Smooth muscle cell (in vitro differentiated cells): ENCODE measurements around the gene LCA5. TPM values are rescaled to one million over a fixed set of nuclear protein-coding genes. Genes with fewer than 3 reads are reported as not detected.
A peak's percentile ranks its signal among the peaks of the same experiment; 100 is the strongest.

Source experiments
- DNase-seq: peaks from one replicate; lab custom pipeline; 2025; ENCODE audit not compliant: unreplicated experiment; lab: John Stamatoyannopoulos, UW
- H2AFZ ChIP-seq: fragments of 200-600 bp; sonication (generic); 2 replicates; pipeline ENCODE4 v1.6.0; 2016; ENCODE audit warnings: antibody characterized with exemption, low read depth, mild to moderate bottlenecking
- H3F3A ChIP-seq: fragments of 200-600 bp; sonication (generic); 2 replicates; pipeline ENCODE4 v1.6.0; 2017; ENCODE audit warnings: antibody characterized with exemption, low read depth
- H3K27ac ChIP-seq: fragments of 200-600 bp; sonication (generic); 2 replicates; pipeline ENCODE4 v1.5.1; 2016; ENCODE audit warnings: low read depth, mild to moderate bottlenecking
- H3K27me3 ChIP-seq: fragments of 200-600 bp; sonication (generic); 2 replicates; pipeline ENCODE4 v1.6.1; 2016; ENCODE audit warnings: low read depth, mild to moderate bottlenecking
- H3K36me3 ChIP-seq: fragments of 200-600 bp; sonication (generic); 2 replicates; pipeline ENCODE4 v1.5.1; 2016; ENCODE audit warnings: low read depth
- H3K4me1 ChIP-seq: fragments of 200-600 bp; sonication (generic); 2 replicates; pipeline ENCODE4 v1.5.1; 2016; ENCODE audit warnings: low read depth
- H3K4me2 ChIP-seq: fragments of 200-600 bp; sonication (generic); 2 replicates; pipeline ENCODE4 v1.6.0; 2016; ENCODE audit warnings: mild to moderate bottlenecking
- H3K4me3 ChIP-seq: fragments of 200-600 bp; sonication (generic); 2 replicates; pipeline ENCODE4 v1.5.1; 2016; ENCODE audit warnings: mild to moderate bottlenecking
- H3K79me2 ChIP-seq: fragments of 200-600 bp; sonication (generic); 2 replicates; pipeline ENCODE4 v1.6.0; 2016; ENCODE audit warnings: low read depth, mild to moderate bottlenecking
- H3K9ac ChIP-seq: fragments of 200-600 bp; sonication (generic); 2 replicates; pipeline ENCODE4 v1.6.0; 2016; ENCODE audit warnings: low read depth
- H3K9me3 ChIP-seq: fragments of 200-600 bp; sonication (generic); replicated peaks from 2 replicates; pipeline ENCODE4 v1.5.1; 2016; ENCODE audit warnings: low read depth
- H4K20me1 ChIP-seq: fragments of 200-600 bp; sonication (generic); 2 replicates; pipeline ENCODE4 v1.6.0; 2016; ENCODE audit warnings: low read depth
- WGBS: methylation state at CpG from one replicate; pipeline ENCODE4 v1.1.7; 2016; ENCODE audit warnings: low lambda C conversion rate; 5-methylcytosine and 5-hydroxymethylcytosine counted together
- polyA plus RNA-seq: library from polyadenylated mRNA; unstranded; fragments of >200 nt; fragmentation: Nextera tagmentation; extraction: Ambion mirVana; gene quantifications from 2 replicates; pipeline ENCODE4 v1.2.1, GENCODE V29; 2016
- total RNA-seq: library from RNA; depleted of rRNA; stranded (reverse); fragments of >200 nt; gene quantifications from 2 replicates; pipeline ENCODE4 v1.2.3, GENCODE V29; 2014
- TF ChIP-seq, protein P1 (sequence below): fragments of 200-600 bp; sonication (generic); IDR thresholded peaks from 2 replicates; pipeline ENCODE4 v1.5.1; 2017; ENCODE audit warnings: borderline replicate concordance, mild to moderate bottlenecking, antibody characterized with exemption; ENCODE audit not compliant: insufficient read depth, poor library complexity, severe bottlenecking

The LCA5 gene
- total and polyA plus RNA-seq, 2 experiments from 2014 or later: 3.0 to 8.9 TPM

- 90% methylated on average over 3 of the region's 3 CpGs for WGBS
- H3K4me2 ChIP-seq: no peak overlapping the region
- H3K27ac ChIP-seq: no peak overlapping the region
- H4K20me1 ChIP-seq: no peaks in the 10 kb centered on the region
- no peaks in the 10 kb centered on the region for H3K27me3 ChIP-seq
- H3K4me3 ChIP-seq: no peak overlapping the region
- H2AFZ ChIP-seq: no peak overlapping the region
- H3K4me1 ChIP-seq: peaks cover 11% of the 10 kb centered on the region
- H3K9ac ChIP-seq: no peak overlapping the region
- DNase-seq: no peak
- no peaks in the 10 kb centered on the region for H3K79me2 ChIP-seq
- no peaks in the 10 kb centered on the region for H3F3A ChIP-seq
- no peaks in the 10 kb centered on the region for H3K36me3 ChIP-seq
- H3K9me3 ChIP-seq: no peaks in the 10 kb centered on the region
- TF ChIP-seq, protein P1, sequence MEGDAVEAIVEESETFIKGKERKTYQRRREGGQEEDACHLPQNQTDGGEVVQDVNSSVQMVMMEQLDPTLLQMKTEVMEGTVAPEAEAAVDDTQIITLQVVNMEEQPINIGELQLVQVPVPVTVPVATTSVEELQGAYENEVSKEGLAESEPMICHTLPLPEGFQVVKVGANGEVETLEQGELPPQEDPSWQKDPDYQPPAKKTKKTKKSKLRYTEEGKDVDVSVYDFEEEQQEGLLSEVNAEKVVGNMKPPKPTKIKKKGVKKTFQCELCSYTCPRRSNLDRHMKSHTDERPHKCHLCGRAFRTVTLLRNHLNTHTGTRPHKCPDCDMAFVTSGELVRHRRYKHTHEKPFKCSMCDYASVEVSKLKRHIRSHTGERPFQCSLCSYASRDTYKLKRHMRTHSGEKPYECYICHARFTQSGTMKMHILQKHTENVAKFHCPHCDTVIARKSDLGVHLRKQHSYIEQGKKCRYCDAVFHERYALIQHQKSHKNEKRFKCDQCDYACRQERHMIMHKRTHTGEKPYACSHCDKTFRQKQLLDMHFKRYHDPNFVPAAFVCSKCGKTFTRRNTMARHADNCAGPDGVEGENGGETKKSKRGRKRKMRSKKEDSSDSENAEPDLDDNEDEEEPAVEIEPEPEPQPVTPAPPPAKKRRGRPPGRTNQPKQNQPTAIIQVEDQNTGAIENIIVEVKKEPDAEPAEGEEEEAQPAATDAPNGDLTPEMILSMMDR: no peak
Observed at GRCh38 chr6:79461205-79461604, 76.0 kb downstream of the LCA5 start.

- no peaks in the 10 kb centered on the region for H3K9me3 ChIP-seq
- no peak for DNase-seq
- no peaks in the 10 kb centered on the region for H3K27me3 ChIP-seq
- TF ChIP-seq, protein P1: no peak
- H3K4me3 ChIP-seq: no peak overlapping the region
- H3K27ac ChIP-seq: no peak overlapping the region
- no peaks in the 10 kb centered on the region for H3K79me2 ChIP-seq
- no peaks in the 10 kb centered on the region for H3K36me3 ChIP-seq
- H3F3A ChIP-seq: no peaks in the 10 kb centered on the region
- H3K9ac ChIP-seq: no peak overlapping the region
- WGBS: 84% methylated on average over 1 of the region's 1 CpG
- H2AFZ ChIP-seq: no peak overlapping the region
- H4K20me1 ChIP-seq: no peaks in the 10 kb centered on the region
- H3K4me2 ChIP-seq: no peak overlapping the region
- no peaks in the 10 kb centered on the region for H3K4me1 ChIP-seq
Observed at GRCh38 chr6:79455446-79455845, 81.8 kb downstream of the LCA5 start.

DNA sequence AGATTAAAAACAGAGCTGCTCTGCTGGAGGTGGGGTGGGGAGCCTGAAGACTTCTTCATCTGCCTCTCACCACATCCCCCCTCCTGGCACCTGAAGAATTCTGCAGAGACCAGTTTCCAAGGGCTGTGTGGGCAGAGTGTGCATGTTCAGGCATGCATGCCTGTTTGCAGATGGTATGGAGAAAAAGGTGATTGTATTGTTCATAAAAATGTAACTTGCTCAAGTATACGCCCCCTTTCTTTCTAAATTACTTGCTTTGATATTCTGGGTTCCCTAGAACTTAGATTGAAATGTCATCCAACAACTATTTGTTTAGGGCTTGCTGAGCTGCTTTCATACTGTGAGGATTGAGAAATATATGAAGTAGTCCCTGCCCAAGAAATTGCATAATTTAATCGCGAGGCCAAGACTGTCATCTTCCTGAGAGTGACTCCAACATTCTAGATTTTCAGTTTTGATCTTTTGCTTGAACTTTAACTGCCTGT, 83.6 kb downstream of the LCA5 start:
- Histone ChIP-seq H2AFZ (peak overlapping the region; percentile 21), H3K9me3 (no peaks in the 10 kb centered on the region), H3K79me2 (no peaks in the 10 kb centered on the region), H3K27me3 (no peaks in the 10 kb centered on the region), H3K4me3 (no peak overlapping the region), H3K9ac (no peak overlapping the region), H3F3A (no peaks in the 10 kb centered on the region), H3K27ac (no peak overlapping the region), H3K4me2 (no peak overlapping the region), H4K20me1 (no peaks in the 10 kb centered on the region), H3K4me1 (no peaks in the 10 kb centered on the region), H3K36me3 (no peaks in the 10 kb centered on the region)
- TF ChIP-seq, protein P1: no peak
- DNase-seq: no peak
- WGBS: 90% methylated on average over 3 of the region's 3 CpGs

- Histone ChIP-seq H2AFZ (no peak overlapping the region), H3K9ac (no peak overlapping the region), H3F3A (no peaks in the 10 kb centered on the region), H3K4me1 (no peaks in the 10 kb centered on the region), H3K36me3 (no peaks in the 10 kb centered on the region), H3K4me2 (no peak overlapping the region), H3K27me3 (no peaks in the 10 kb centered on the region), H3K9me3 (no peaks in the 10 kb centered on the region), H3K27ac (no peak overlapping the region), H4K20me1 (no peaks in the 10 kb centered on the region), H3K4me3 (no peak overlapping the region), H3K79me2 (no peaks in the 10 kb centered on the region)
- 84% methylated on average over 7 of the region's 7 CpGs for WGBS
- TF ChIP-seq, protein P1: no peak
- no peak for DNase-seq
Observed at GRCh38 chr6:79450984-79451383, 86.2 kb downstream of the LCA5 start.
